Large intestine (tissue), 12 donors: ENCODE measurements around the gene STBD1. TPM values are rescaled to one million over a fixed set of nuclear protein-coding genes. Genes with fewer than 3 reads are reported as not detected.

Experiments
- DNase-seq, 2 donors: peaks; one replicate each; pipeline versions ENCODE4 v3.0.0 to v3.0.0-alpha.2; 2013
- H3K27ac ChIP-seq: one replicate; pipeline ENCODE4 v1.5.1; 2013; ENCODE audit warnings: low read length
- H3K27me3 ChIP-seq: 2 replicates; pipeline ENCODE4 v1.6.1; 2013; ENCODE audit warnings: low read length; ENCODE audit not compliant: control insufficient read depth, insufficient read depth
- H3K36me3 ChIP-seq: 2 replicates; pipeline ENCODE4 v1.6.1; 2013; ENCODE audit warnings: low read length; ENCODE audit not compliant: control insufficient read depth, insufficient read depth
- H3K4me1 ChIP-seq: one replicate; pipeline ENCODE4 v1.6.1; 2013; ENCODE audit warnings: low read length; ENCODE audit not compliant: control insufficient read depth, insufficient read depth
- H3K4me3 ChIP-seq: one replicate; pipeline ENCODE4 v1.5.1; 2013; ENCODE audit warnings: low read length
- H3K9me3 ChIP-seq: one replicate; pipeline ENCODE4 v1.6.1; 2013; ENCODE audit warnings: mild to moderate bottlenecking, low read depth, low read length, moderate library complexity; ENCODE audit not compliant: control insufficient read depth
- WGBS: methylation state at CpG from one replicate; pipeline ENCODE4 v1.1.5; 2013; ENCODE audit warnings: low lambda C conversion rate; ENCODE audit not compliant: insufficient coverage; 5-methylcytosine and 5-hydroxymethylcytosine counted together
- long read RNA-seq, 11 donors: transcript quantifications; one replicate each; lab custom pipeline, GENCODE V29; 2026
- polyA plus RNA-seq: library from polyadenylated mRNA; unstranded; fragments of 120-200 nt; gene quantifications from one replicate; pipeline ENCODE4 v1.2.1, GENCODE V29; 2013

STBD1 gene
- polyA plus RNA-seq: 15.0 TPM
- long read RNA-seq, donor 1, transcript STBD1-201 (2 exons, 3,420 nt): major isoform, 11 of 11 reads
- long read RNA-seq, donor 1, partial matches to known transcripts: 0 of 11 reads
- long read RNA-seq, donor 1, other reads (novel, unspliced or antisense): 0 of 11 reads
- long read RNA-seq, donor 2, transcript STBD1-201 (2 exons, 3,420 nt): major isoform, 16 of 16 reads
- long read RNA-seq, donor 2, partial matches to known transcripts: 0 of 16 reads
- long read RNA-seq, donor 2, other reads (novel, unspliced or antisense): 0 of 16 reads
- long read RNA-seq, donor 3, transcript STBD1-201 (2 exons, 3,420 nt): major isoform, 26 of 26 reads
- long read RNA-seq, donor 3, partial matches to known transcripts: 0 of 26 reads
- long read RNA-seq, donor 3, other reads (novel, unspliced or antisense): 0 of 26 reads
- long read RNA-seq, donor 4, transcript STBD1-201 (2 exons, 3,420 nt): major isoform, 5 of 5 reads
- long read RNA-seq, donor 4, partial matches to known transcripts: 0 of 5 reads
- long read RNA-seq, donor 4, other reads (novel, unspliced or antisense): 0 of 5 reads
- long read RNA-seq, donor 5, transcript STBD1-201 (2 exons, 3,420 nt): major isoform, 7 of 7 reads
- long read RNA-seq, donor 5, partial matches to known transcripts: 0 of 7 reads
- long read RNA-seq, donor 5, other reads (novel, unspliced or antisense): 0 of 7 reads
- long read RNA-seq, donor 6, transcript STBD1-201 (2 exons, 3,420 nt): major isoform, 20 of 20 reads
- long read RNA-seq, donor 6, partial matches to known transcripts: 0 of 20 reads
- long read RNA-seq, donor 6, other reads (novel, unspliced or antisense): 0 of 20 reads
- long read RNA-seq, donor 7, transcript STBD1-201 (2 exons, 3,420 nt): major isoform, 11 of 11 reads
- long read RNA-seq, donor 7, partial matches to known transcripts: 0 of 11 reads
- long read RNA-seq, donor 7, other reads (novel, unspliced or antisense): 0 of 11 reads
- long read RNA-seq, donor 8, transcript STBD1-201 (2 exons, 3,420 nt): major isoform, 17 of 17 reads
- long read RNA-seq, donor 8, partial matches to known transcripts: 0 of 17 reads
- long read RNA-seq, donor 8, other reads (novel, unspliced or antisense): 0 of 17 reads
- long read RNA-seq, donor 9, transcript STBD1-201 (2 exons, 3,420 nt): major isoform, 11 of 11 reads
- long read RNA-seq, donor 9, partial matches to known transcripts: 0 of 11 reads
- long read RNA-seq, donor 9, other reads (novel, unspliced or antisense): 0 of 11 reads
- long read RNA-seq, donor 10, transcript STBD1-201 (2 exons, 3,420 nt): major isoform, 25 of 25 reads
- long read RNA-seq, donor 10, partial matches to known transcripts: 0 of 25 reads
- long read RNA-seq, donor 10, other reads (novel, unspliced or antisense): 0 of 25 reads
- long read RNA-seq, donor 11, transcript STBD1-201 (2 exons, 3,420 nt): major isoform, 9 of 9 reads
- long read RNA-seq, donor 11, partial matches to known transcripts: 0 of 9 reads
- long read RNA-seq, donor 11, other reads (novel, unspliced or antisense): 0 of 9 reads

DNA sequence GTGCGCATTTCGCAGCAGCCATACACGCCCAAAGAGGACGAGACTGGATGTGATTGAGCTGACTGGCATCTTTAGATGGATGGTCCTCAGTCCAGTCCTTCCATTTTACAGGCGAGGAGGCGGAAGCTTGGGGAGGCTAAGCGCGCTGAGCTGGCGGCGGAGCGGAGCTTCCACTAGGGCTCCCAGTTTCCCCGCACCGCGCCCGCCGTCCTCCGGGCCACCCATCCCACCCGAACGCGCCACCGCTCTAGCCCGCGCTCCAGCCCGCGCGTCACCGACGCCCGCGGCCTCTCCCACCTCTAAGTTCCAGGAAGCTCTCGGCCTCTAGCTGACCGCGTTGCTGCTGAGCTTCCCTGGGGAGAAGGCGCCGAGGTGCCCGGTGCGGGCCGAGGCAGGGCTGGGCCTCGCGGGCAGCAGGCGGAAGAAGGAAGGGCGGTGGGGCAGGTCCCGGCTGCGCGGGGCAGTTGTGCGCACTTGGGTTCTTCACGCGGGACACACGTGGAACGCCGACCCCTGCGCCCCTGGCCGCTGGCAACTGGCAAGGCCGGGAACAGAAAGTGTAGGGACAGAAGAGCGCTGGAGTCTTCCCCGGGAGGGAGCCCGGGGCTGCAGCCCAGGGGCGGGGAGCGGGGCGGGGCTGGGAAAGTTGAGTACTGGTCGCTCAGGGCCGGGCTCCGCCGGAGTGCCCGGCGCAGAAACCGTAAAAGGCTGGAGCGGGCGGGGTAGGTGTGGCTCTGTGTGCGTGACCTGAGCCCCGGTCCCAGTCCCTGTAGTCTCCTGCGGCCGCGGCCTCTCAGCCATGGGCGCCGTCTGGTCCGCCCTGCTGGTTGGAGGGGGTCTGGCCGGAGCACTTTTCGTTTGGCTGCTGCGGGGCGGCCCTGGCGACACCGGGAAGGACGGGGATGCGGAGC lies at the start of gene STBD1:
Gene STBD1 (plus strand): TSS at position 763 of the 911 bp plus-strand sequence. CDS start 37 bp downstream, at position 800.
- Histone ChIP-seq H3K4me1 (peaks cover 47% of the 10 kb centered on the region), H3K27me3 (no peaks in the 10 kb centered on the region), H3K27ac (peak within 1 kb of the TSS; percentile 98), H3K9me3 (no peaks in the 10 kb centered on the region), H3K36me3 (peaks cover 10% of the 10 kb centered on the region), H3K4me3 (peak within 1 kb of the TSS; percentile 70)
- no CpG with 5 or more reads among the region's 85 CpGs for WGBS
- peak; percentile 75 to 89 for DNase-seq

DNA sequence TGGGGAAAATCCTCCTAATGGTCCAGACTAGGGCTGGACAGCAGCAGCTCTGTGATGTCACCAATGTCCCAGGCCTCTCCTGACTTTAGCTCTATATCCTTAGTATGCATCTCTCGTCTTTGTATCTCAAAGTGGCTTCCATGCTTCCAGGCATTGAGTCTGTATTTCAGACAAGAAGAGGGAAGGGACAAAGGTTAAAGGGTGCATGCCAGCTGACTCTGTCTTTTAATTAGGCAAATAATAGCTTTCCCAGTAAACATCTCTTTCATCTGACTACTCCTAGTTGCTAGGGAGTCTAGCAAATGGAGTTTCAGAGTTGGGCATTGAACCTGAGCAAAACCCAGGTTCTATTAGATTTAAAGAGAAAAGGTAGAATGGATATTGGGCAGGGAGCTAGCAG lies 49.6 kb upstream of the STBD1 start:
- peak in 1 of 2 donors; percentile 35 for DNase-seq
- H3K4me3 ChIP-seq: no peak overlapping the region
- H3K36me3 ChIP-seq: no peaks in the 10 kb centered on the region
- H3K27ac ChIP-seq: no peak overlapping the region
- peaks cover 11% of the 10 kb centered on the region for H3K4me1 ChIP-seq
- H3K9me3 ChIP-seq: no peaks in the 10 kb centered on the region
- WGBS: no CpG with 5 or more reads among the region's 1 CpG
- peaks cover 2% of the 10 kb centered on the region for H3K27me3 ChIP-seq

GRCh38 chr4:76257824-76258223 lies 48.7 kb upstream of the STBD1 start:
- Histone ChIP-seq H3K4me3 (no peak overlapping the region), H3K4me1 (peaks cover 9% of the 10 kb centered on the region), H3K9me3 (no peaks in the 10 kb centered on the region), H3K36me3 (no peaks in the 10 kb centered on the region), H3K27me3 (no peaks in the 10 kb centered on the region), H3K27ac (no peak overlapping the region)
- 100% methylated on average over 2 of the region's 3 CpGs for WGBS
- no peak for DNase-seq

GRCh38 chr4:76260571-76260970 lies 46.0 kb upstream of the STBD1 start:
- Histone ChIP-seq H3K4me1 (peaks cover 9% of the 10 kb centered on the region), H3K9me3 (no peaks in the 10 kb centered on the region), H3K27me3 (no peaks in the 10 kb centered on the region), H3K4me3 (no peak overlapping the region), H3K27ac (no peak overlapping the region), H3K36me3 (peaks cover 13% of the 10 kb centered on the region)
- WGBS: 0% methylated on average over 1 of the region's 1 CpG
- peak in 1 of 2 donors; percentile 10 for DNase-seq

GRCh38 chr4:76265631-76266218 lies 40.8 kb upstream of the STBD1 start:
- H3K27ac ChIP-seq: no peak overlapping the region
- DNase-seq: no peak

DNA sequence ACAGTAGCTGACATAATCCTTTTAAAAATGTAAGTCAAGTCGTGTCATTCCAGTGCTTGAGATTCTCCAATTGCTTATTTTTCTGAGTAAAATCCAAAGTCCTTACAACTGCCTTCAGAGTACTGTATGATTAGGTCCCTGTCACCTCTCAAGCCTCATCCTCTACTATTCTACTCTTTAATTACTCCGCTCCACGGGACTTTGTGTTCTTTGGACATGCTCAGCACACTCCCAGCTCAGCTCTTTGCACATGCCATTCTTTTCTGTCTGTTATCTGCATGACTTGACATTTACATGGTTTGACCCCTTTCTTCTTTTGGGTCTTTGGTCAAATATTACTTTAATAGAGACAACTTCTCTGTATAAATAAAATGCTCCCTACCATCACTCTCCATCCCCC lies 39.9 kb upstream of the STBD1 start:
- Histone ChIP-seq H3K9me3 (no peaks in the 10 kb centered on the region), H3K4me3 (no peak overlapping the region), H3K27me3 (no peaks in the 10 kb centered on the region), H3K36me3 (peaks cover 13% of the 10 kb centered on the region), H3K27ac (no peak overlapping the region), H3K4me1 (no peaks in the 10 kb centered on the region)
- WGBS: 43% methylated on average over 1 of the region's 3 CpGs
- DNase-seq: no peak

More at GRCh38 chr4:76265631-76266218, 40.8 kb upstream of the STBD1 start:
- H3K36me3 ChIP-seq: peaks cover 13% of the 10 kb centered on the region
- WGBS: 90% methylated on average over 2 of the region's 6 CpGs
- H3K27me3 ChIP-seq: no peaks in the 10 kb centered on the region
- no peak overlapping the region for H3K4me3 ChIP-seq
- no peaks in the 10 kb centered on the region for H3K4me1 ChIP-seq
- no peaks in the 10 kb centered on the region for H3K9me3 ChIP-seq

- H3K4me1 ChIP-seq: no peaks in the 10 kb centered on the region
- no peaks in the 10 kb centered on the region for H3K9me3 ChIP-seq
- no peak overlapping the region for H3K4me3 ChIP-seq
- peaks cover 13% of the 10 kb centered on the region for H3K36me3 ChIP-seq
- no peaks in the 10 kb centered on the region for H3K27me3 ChIP-seq
- no peak overlapping the region for H3K27ac ChIP-seq
- WGBS: 97% methylated on average over 6 of the region's 6 CpGs
- no peak for DNase-seq
Observed at GRCh38 chr4:76267811-76268210, 38.7 kb upstream of the STBD1 start.

- Histone ChIP-seq H3K4me3 (no peak overlapping the region), H3K4me1 (peaks cover 2% of the 10 kb centered on the region), H3K36me3 (no peaks in the 10 kb centered on the region), H3K27me3 (no peaks in the 10 kb centered on the region), H3K9me3 (no peaks in the 10 kb centered on the region), H3K27ac (no peak overlapping the region)
- WGBS: 83% methylated on average over 3 of the region's 11 CpGs
- no peak for DNase-seq
Observed at GRCh38 chr4:76270244-76271175, 36.0 kb upstream of the STBD1 start.
